GM12878 (cell line): ENCODE measurements around the gene XPO5. TPM values are rescaled to one million over a fixed set of nuclear protein-coding genes. Genes with fewer than 3 reads are reported as not detected.

ENCODE experiments used
- BMI1 ChIP-seq: fragments of 450-650 bp; IDR thresholded peaks from 2 replicates; pipeline ENCODE4 v1.6.1; 2016; ENCODE audit warnings: mild to moderate bottlenecking, moderate library complexity, borderline replicate concordance
- CUX1 ChIP-seq: IDR thresholded peaks from 2 replicates; pipeline ENCODE4 v1.6.1; 2012; ENCODE audit warnings: improper control_type of control experiment, low read depth, low read length; ENCODE audit not compliant: insufficient replicate concordance
- EP300 ChIP-seq, 2 experiments: fragments of 150-350 bp in 1 of 2; IDR thresholded peaks; 2 replicates each; pipeline ENCODE4 v1.6.1; 2011 to 2012; ENCODE audit warnings: low read depth in 2 of 2, low read length in 2 of 2, borderline replicate concordance in 1 of 2, improper control_type of control experiment in 1 of 2, inconsistent platforms in 1 of 2; ENCODE audit not compliant: control insufficient read depth in 1 of 2
- IRF4 ChIP-seq: IDR thresholded peaks from 2 replicates; pipeline ENCODE4 v1.6.1; 2011; ENCODE audit warnings: low read depth, low read length
- KAT2A ChIP-seq: conservative IDR thresholded peaks from 2 replicates; pipeline ENCODE4 v1.6.1; 2011; ENCODE audit warnings: low read depth, low read length; ENCODE audit not compliant: control insufficient read depth
- MEF2B ChIP-seq: fragments of 450-650 bp; IDR thresholded peaks from 2 replicates; pipeline ENCODE4 v1.6.1; 2018; ENCODE audit warnings: mild to moderate bottlenecking, moderate library complexity; ENCODE audit not compliant: partially characterized antibody, poor library complexity, severe bottlenecking
- NFIC ChIP-seq: IDR thresholded peaks from 2 replicates; pipeline ENCODE4 v1.6.1; 2012; ENCODE audit warnings: low read depth, mild to moderate bottlenecking, inconsistent platforms, low read length, moderate library complexity
- NFYA ChIP-seq: IDR thresholded peaks from 2 replicates; pipeline ENCODE4 v1.6.1; 2011; ENCODE audit warnings: low read depth, mild to moderate bottlenecking, low read length, improper control_type of control experiment, borderline replicate concordance
- NR2F1 ChIP-seq: fragments of 450-650 bp; conservative IDR thresholded peaks from 2 replicates; pipeline ENCODE4 v1.6.1; 2017; ENCODE audit warnings: mild to moderate bottlenecking
- RELB ChIP-seq: fragments of 450-650 bp; IDR thresholded peaks from 2 replicates; pipeline ENCODE4 v1.6.1; 2017; ENCODE audit warnings: low read depth, mild to moderate bottlenecking, moderate library complexity
- SIN3A ChIP-seq: IDR thresholded peaks from 2 replicates; pipeline ENCODE4 v1.6.1; 2012; ENCODE audit warnings: low read depth, low read length, improper control_type of control experiment
- SMAD1 ChIP-seq: fragments of 450-650 bp; IDR thresholded peaks from 2 replicates; pipeline ENCODE4 v1.6.1; 2018; ENCODE audit warnings: mild to moderate bottlenecking, low read depth; ENCODE audit not compliant: partially characterized antibody
- SREBF2 ChIP-seq: IDR thresholded peaks from 2 replicates; pipeline ENCODE4 v1.6.1; 2012; ENCODE audit warnings: mild to moderate bottlenecking, low read length
- YBX1 ChIP-seq: fragments of 450-650 bp; IDR thresholded peaks from 2 replicates; pipeline ENCODE4 v1.6.1; 2016; ENCODE audit warnings: antibody characterized with exemption
- ZBTB4 ChIP-seq: fragments of 450-650 bp; formaldehyde crosslinking; IDR thresholded peaks from 2 replicates; pipeline ENCODE4 v1.4.0; 2022; ENCODE audit warnings: mild to moderate bottlenecking, moderate library complexity
- polyA plus RNA-seq, 11 experiments: library from polyadenylated mRNA; depleted of rRNA in 4 of 11; unstranded in 6 of 11; stranded (reverse) in 5 of 11; fragments of >200 nt; fragmentation: Nextera tagmentation in 4 of 11; fragmentation: Illumina TruSeq in 1 of 11; extraction: Ambion mirVana in 4 of 11; extraction: Trizol in 1 of 11; gene quantifications; 1 replicate in 1 of 11; 2 replicates in 10 of 11; pipeline versions ENCODE4 v1.2.1 to v1.2.3, GENCODE V29; 2011 to 2016; ENCODE audit warnings: inconsistent platforms in 2 of 11, missing spikeins in 2 of 11, low read depth in 1 of 11
- total RNA-seq, 4 experiments: library from RNA; depleted of rRNA in 3 of 4; stranded (reverse); fragments of >200 nt in 3 of 4; fragmentation: Illumina TruSeq in 1 of 4; extraction: Trizol in 1 of 4; gene quantifications; 2 replicates each; pipeline versions ENCODE4 v1.2.1 to v1.2.3, GENCODE V29; 2013 to 2021
- TF ChIP-seq, protein P1 (sequence below): IDR thresholded peaks from 2 replicates; pipeline ENCODE4 v1.6.1; 2012; ENCODE audit warnings: low read depth, low read length, improper control_type of control experiment
- TF ChIP-seq, protein P2 (sequence below): IDR thresholded peaks from 2 replicates; pipeline ENCODE4 v1.6.1; 2012; ENCODE audit warnings: low read depth, low read length, improper control_type of control experiment

XPO5 gene
- total and polyA plus RNA-seq, 10 of the 15 experiments (the other 5 are each of a cell fraction or from before 2014, with no cell fraction given), result 11.3 to 76.0 (median 41.6) TPM

- TF ChIP-seq CUX1, result no peak
- TF ChIP-seq, protein P1, sequence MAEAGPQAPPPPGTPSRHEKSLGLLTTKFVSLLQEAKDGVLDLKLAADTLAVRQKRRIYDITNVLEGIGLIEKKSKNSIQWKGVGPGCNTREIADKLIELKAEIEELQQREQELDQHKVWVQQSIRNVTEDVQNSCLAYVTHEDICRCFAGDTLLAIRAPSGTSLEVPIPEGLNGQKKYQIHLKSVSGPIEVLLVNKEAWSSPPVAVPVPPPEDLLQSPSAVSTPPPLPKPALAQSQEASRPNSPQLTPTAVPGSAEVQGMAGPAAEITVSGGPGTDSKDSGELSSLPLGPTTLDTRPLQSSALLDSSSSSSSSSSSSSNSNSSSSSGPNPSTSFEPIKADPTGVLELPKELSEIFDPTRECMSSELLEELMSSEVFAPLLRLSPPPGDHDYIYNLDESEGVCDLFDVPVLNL, result no peak
- TF ChIP-seq NR2F1, result no peak; the same call in 1 of the 2 replicates
- TF ChIP-seq, protein P2, sequence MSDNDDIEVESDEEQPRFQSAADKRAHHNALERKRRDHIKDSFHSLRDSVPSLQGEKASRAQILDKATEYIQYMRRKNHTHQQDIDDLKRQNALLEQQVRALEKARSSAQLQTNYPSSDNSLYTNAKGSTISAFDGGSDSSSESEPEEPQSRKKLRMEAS, result peak; percentile 92; the same call in 1 of the 2 replicates
- no peak; the same call in 1 of the 2 replicates for TF ChIP-seq NFIC
- TF ChIP-seq MEF2B, result peak; percentile 60
- peak; percentile 87 for TF ChIP-seq RELB
- no peak for TF ChIP-seq ZBTB4 (CRISPR knock-in tag)
- TF ChIP-seq BMI1, result peak; percentile 98
- no peak for TF ChIP-seq SREBF2
- TF ChIP-seq IRF4, result 0 out of 2 replicates have a peak, but pooled peaks have one; percentile 6
- TF ChIP-seq SIN3A, result peak; percentile 72
- no peak for TF ChIP-seq SMAD1
- TF ChIP-seq YBX1, result no peak
- TF ChIP-seq EP300 (IDR thresholded peaks at IDR 0.05; ENCODE audit: borderline replicate concordance in 1 of 2, control insufficient read depth in 1 of 2, low read depth in 2 of 2, low read length in 2 of 2), result 0 out of 4 replicates have a peak, but pooled peaks of 1 of the 2 experiments have one; percentile 26
- TF ChIP-seq NFYA, result no peak
- TF ChIP-seq KAT2A, result no peak
These were observed 58.9 kb downstream of the XPO5 start, which contains the start of the genes POLR1C and YIPF3 (continued) for GRCh38 chr6:43516697-43517504.
